Measurements from ENCODE around the gene POLR2E. TPM values are rescaled to one million over a fixed set of nuclear protein-coding genes. Genes with fewer than 3 reads are reported as not detected.
A peak's percentile ranks its signal among the peaks of the same experiment; 100 is the strongest.

Gene POLR2E
- total and polyA plus RNA-seq, 2 experiments from 2014 or later = 371 to 487 TPM

DNA sequence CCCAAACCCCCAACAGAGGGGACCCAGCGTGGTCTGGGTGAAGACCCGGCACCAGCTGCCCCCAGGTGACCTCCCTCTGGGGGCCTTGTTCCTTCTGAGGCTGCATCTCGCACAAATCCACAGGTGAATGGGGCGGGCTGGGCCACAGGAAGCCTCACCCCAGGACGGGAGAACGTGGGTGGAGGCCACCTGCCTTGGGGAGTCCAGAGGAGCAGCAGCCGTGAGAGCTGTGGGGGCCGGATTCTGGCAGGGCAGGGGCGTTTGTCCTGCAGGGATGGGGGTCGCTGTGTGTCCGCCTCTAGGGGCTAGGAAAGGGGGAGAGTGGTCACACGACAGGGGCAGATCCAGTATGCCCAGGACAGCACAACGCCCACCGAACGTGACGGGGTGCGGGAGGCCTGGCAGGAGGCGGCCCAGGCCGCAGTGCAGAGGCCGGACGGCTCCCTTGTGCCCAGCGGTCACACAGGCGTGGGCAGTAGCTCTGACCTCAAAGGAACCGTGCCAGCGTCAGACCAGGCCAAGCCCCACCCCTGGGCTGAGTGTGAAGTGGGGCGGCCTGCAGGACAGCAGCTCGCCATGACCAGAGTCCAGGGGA is 6.7 kb downstream of the POLR2E start:
- Histone ChIP-seq H3K27me3 (no peaks in the 10 kb centered on the region), H3K4me3 (no peak overlapping the region), H3K27ac (no peak overlapping the region), H3K36me3 (peaks cover 24% of the 10 kb centered on the region), H3K9me3 (ENCODE audit: low read depth) (no peaks in the 10 kb centered on the region), H3K4me1 (ENCODE audit: low read depth) (no peaks in the 10 kb centered on the region)
- TF ChIP-seq, protein P1, sequence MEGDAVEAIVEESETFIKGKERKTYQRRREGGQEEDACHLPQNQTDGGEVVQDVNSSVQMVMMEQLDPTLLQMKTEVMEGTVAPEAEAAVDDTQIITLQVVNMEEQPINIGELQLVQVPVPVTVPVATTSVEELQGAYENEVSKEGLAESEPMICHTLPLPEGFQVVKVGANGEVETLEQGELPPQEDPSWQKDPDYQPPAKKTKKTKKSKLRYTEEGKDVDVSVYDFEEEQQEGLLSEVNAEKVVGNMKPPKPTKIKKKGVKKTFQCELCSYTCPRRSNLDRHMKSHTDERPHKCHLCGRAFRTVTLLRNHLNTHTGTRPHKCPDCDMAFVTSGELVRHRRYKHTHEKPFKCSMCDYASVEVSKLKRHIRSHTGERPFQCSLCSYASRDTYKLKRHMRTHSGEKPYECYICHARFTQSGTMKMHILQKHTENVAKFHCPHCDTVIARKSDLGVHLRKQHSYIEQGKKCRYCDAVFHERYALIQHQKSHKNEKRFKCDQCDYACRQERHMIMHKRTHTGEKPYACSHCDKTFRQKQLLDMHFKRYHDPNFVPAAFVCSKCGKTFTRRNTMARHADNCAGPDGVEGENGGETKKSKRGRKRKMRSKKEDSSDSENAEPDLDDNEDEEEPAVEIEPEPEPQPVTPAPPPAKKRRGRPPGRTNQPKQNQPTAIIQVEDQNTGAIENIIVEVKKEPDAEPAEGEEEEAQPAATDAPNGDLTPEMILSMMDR (IDR thresholded peaks at IDR 0.05; ENCODE audit: low read depth, low read length) = no peak
- DNase-seq (ENCODE audit: low read depth in 1 of 2, low spot score in 1 of 2) = no peak

DNA sequence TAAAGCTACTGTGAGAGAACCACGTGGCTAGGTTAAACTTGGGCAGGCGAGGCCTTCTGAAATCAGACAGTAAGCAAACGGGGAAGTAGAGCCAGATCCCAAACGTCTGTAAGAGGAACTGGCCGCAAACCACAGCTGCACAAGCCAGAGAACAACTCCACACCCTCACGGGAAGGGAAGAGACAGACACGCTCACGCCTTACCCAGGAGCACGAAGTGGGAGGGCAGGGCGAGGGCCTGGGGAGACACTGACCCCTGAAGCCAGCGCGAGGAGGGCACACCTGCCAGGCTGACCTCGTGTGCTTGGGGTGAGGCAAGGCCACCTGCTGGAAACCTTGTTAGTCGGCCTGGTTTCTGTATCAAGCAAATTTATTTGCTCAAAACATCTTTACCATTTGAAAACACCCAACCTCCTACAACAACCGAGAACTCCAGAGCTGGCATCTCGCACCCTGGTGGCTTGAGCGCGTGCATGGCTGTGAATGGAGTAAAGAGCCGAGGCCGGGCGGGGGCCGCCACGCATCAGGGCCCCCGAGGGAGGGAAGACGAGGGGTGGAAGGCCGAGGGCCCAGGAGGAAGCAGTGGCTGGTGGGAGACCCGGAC is 7.3 kb downstream of the POLR2E start:
- no peaks in the 10 kb centered on the region for H3K4me1 ChIP-seq (ENCODE audit: low read depth)
- no peak overlapping the region for H3K27ac ChIP-seq
- H3K27me3 ChIP-seq = no peaks in the 10 kb centered on the region
- TF ChIP-seq, protein P1 (IDR thresholded peaks at IDR 0.05; ENCODE audit: low read depth, low read length) = no peak
- H3K9me3 ChIP-seq (ENCODE audit: low read depth) = no peaks in the 10 kb centered on the region
- H3K36me3 ChIP-seq = peaks cover 24% of the 10 kb centered on the region
- no peak overlapping the region for H3K4me3 ChIP-seq
- no peak for DNase-seq (ENCODE audit: low read depth in 1 of 2, low spot score in 1 of 2)

DNA sequence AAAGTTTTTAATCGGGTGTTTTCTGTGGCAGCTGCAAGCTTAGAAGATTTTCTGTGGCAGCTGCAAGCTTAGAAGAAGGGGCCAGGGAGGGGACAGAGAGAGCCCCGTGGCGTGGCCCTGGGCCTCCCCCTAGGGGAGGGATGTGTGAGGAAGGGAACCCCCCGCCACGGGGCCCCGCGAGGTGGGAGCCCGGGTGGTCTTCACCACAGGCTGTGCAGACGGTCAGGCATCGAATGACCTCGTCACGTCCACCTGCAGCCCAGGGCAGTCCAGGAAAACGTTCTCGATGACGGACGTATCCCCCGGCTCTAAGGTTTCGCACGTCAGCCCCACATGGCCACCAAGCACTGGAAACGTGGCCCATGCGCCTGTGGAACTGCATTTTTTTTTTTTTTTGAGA is 8.6 kb downstream of the POLR2E start:
- Histone ChIP-seq H3K36me3 (peaks cover 20% of the 10 kb centered on the region), H3K9me3 (ENCODE audit: low read depth) (no peaks in the 10 kb centered on the region), H3K27me3 (no peaks in the 10 kb centered on the region), H3K4me1 (ENCODE audit: low read depth) (no peaks in the 10 kb centered on the region), H3K4me3 (no peak overlapping the region), H3K27ac (peak overlapping the region; percentile 23)
- DNase-seq (ENCODE audit: low read depth in 1 of 2, low spot score in 1 of 2) = no peak
- TF ChIP-seq, protein P1 (IDR thresholded peaks at IDR 0.05; ENCODE audit: low read depth, low read length) = no peak

DNA sequence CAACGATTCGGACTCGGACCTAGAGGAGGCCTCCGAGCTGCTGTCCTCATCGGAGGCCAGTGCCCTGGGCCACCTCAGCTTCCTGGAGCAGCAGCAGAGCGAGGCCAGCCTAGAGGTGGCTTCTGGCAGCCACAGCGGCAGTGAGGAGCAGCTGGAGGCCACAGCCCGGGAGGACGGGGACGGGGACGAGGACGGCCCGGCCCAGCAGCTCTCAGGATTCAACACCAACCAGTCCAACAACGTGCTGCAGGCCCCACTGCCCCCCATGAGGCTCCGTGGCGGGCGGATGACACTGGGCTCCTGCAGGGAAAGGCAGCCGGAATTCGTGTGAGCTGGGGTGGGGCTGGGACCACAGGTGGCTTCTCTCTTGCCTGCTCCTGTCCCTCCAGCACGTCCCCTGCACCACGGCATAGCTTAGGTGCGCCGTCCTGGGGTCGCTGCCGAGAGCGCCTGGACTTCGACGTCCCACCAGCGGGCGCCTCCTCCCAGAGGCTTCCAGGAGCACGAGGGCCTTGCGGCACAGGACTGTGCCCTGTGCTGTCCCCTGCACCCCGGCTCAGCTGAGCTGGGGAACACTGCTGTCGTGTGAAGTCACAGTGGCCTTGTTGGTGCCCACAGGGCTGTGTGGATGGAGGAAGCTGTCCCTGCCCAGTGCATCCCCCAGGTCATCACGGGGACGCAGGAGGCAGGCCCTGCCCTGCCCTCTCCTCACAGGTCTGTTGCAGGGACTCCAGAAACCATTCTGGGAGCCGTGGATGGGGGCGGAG is 9.3 kb downstream of the POLR2E start:
- peak overlapping the region; percentile 23 for H3K27ac ChIP-seq
- TF ChIP-seq, protein P1 (IDR thresholded peaks at IDR 0.05; ENCODE audit: low read depth, low read length) = no peak

DNA sequence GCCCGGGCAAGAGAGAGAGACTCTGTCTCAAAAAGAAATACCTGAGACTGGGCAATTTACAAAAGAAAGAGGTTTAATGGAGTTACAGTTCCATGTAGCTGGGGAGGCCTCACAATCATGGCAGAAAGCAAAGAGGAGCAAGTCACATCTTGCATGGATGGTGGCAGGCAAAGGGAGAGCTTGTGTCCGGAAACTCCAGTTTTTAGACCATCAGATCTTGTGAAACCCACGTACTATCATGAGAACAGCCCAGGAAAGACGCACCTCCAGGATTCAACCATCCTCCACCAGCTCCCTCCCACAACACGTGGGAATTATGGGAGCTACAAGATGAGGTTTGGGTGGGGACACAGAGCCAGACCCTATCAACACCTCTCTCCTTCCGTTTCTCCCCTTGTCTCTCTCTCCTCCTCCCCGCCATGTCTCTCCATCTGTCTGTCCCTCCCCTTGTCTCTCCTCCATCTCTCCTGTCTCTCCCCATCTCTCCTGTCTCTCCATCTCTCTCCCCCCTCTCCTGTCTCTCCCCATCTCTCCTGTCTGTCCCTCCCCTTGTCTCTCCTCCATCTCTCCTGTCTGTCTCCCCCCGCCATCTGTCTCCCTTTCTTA is 10.0 kb downstream of the POLR2E start:
- H3K27ac ChIP-seq = no peak overlapping the region
- no peak overlapping the region for H3K4me3 ChIP-seq
- no peaks in the 10 kb centered on the region for H3K27me3 ChIP-seq
- TF ChIP-seq, protein P1 (IDR thresholded peaks at IDR 0.05; ENCODE audit: low read depth, low read length) = no peak
- H3K4me1 ChIP-seq (ENCODE audit: low read depth) = no peaks in the 10 kb centered on the region
- H3K36me3 ChIP-seq = peaks cover 10% of the 10 kb centered on the region
- no peaks in the 10 kb centered on the region for H3K9me3 ChIP-seq (ENCODE audit: low read depth)
- DNase-seq (ENCODE audit: low read depth in 1 of 2, low spot score in 1 of 2) = no peak

More for the DNA sequence above, 9.3 kb downstream of the POLR2E start:
- Histone ChIP-seq H3K4me1 (ENCODE audit: low read depth) (no peaks in the 10 kb centered on the region), H3K27me3 (no peaks in the 10 kb centered on the region), H3K9me3 (ENCODE audit: low read depth) (no peaks in the 10 kb centered on the region), H3K4me3 (no peak overlapping the region), H3K36me3 (peaks cover 12% of the 10 kb centered on the region)
- DNase-seq (ENCODE audit: low read depth in 1 of 2, low spot score in 1 of 2) = no peak

All from cardiac muscle cell (in vitro differentiated cells and primary cell).